Ascending aorta (tissue), 2 donors: ENCODE results near the gene FOXP3. TPM values are rescaled to one million over a fixed set of nuclear protein-coding genes. Genes with fewer than 3 reads are reported as not detected.
A peak's percentile ranks its signal among the peaks of the same experiment; 100 is the strongest.

Experiments used
- DNase-seq, 2 donors: peaks; one replicate each; pipeline ENCODE4 v3.0.0-alpha.2; 2019; ENCODE audit warnings: low spot score in 2 of 2
- H3K27ac ChIP-seq, 2 donors: fragments of 200-600 bp; sonication (generic); one replicate each; pipeline ENCODE4 v1.5.1; 2016 to 2017; ENCODE audit warnings: mild to moderate bottlenecking in 1 of 2
- H3K27me3 ChIP-seq: fragments of 200-600 bp; sonication (generic); one replicate; pipeline ENCODE4 v1.5.1; 2017
- H3K36me3 ChIP-seq, 2 donors: fragments of 200-600 bp; sonication (generic); one replicate each; pipeline ENCODE4 v1.5.1; 2016
- H3K4me1 ChIP-seq, 2 donors: fragments of 200-600 bp; sonication (generic); one replicate each; pipeline ENCODE4 v1.5.1; 2016 to 2017; ENCODE audit warnings: mild to moderate bottlenecking in 1 of 2
- H3K4me3 ChIP-seq, 2 donors: fragments of 200-600 bp; sonication (generic); one replicate each; pipeline ENCODE4 v1.5.1; 2016 to 2017; ENCODE audit warnings: mild to moderate bottlenecking in 1 of 2
- H3K9me3 ChIP-seq, 2 donors: fragments of 200-600 bp; sonication (generic); one replicate each; pipeline ENCODE4 v1.5.1; 2016
- intact Hi-C: fragments of 100-400 bp; cut with DNase I; formaldehyde crosslinking; loops from one replicate; pipeline ENCODE4 v1.15.1; 2023
- total RNA-seq: library from RNA; depleted of rRNA; stranded (reverse); fragments of >200 nt; gene quantifications from one replicate; pipeline ENCODE4 v1.1.0, GENCODE V29; 2016
- TF ChIP-seq, protein P1 (sequence below), 3 experiments: fragments of 200-600 bp in 2 of 3; fragments of 450-650 bp in 1 of 3; sonication (generic) in 2 of 3; IDR thresholded peaks; one replicate each; pipeline ENCODE4 v1.5.1; 2016 to 2019; ENCODE audit warnings: antibody characterized with exemption in 3 of 3, mild to moderate bottlenecking in 1 of 3, moderate library complexity in 1 of 3

Gene FOXP3
- total RNA-seq, 1 donor from 2014 or later = not detected

DNA sequence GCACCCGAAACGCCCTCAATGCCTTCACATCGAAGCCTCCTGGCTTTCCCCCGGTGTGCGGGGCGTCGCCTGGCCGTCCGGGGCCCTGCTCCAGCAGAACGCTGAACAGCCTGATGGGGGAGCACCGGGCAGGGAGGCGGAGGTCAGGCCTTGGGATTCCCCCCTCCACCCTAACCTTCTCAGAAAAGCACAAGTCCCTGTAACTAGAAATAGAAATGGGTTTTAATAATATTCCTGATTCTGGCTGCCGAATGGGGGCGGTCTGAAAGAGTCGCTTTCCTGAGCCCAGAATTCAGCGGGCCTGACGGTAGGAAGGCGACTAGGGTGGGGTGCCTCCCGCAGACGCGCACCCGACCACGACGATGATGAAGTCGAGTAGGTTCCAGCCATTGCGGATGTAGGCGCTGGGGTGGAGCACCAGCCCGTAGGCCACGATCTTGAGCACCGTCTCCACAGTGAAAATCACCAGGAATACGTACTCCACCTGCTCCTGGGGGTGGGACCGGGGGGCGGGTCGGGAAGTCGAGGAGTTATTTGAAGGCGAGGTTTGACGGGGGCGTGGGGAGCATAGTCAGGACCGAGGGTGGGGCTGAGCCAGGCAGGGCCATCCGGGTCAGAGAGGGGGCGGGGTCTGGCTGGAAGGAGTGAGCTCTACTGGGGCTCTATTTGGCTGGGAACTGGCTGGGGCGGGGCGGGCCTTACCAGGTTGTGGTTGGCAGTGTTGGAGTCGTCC, 33.8 kb downstream of the FOXP3 start:
- Histone ChIP-seq H3K4me3 (peak overlapping the region; percentile 22 to 44), H3K4me1 (no peaks in the 10 kb centered on the region), H3K36me3 (no peaks in the 10 kb centered on the region), H3K27ac (no peak overlapping the region), H3K9me3 (no peaks in the 10 kb centered on the region), H3K27me3 (no peaks in the 10 kb centered on the region)
- DNase-seq = peak; percentile 21 to 76
- TF ChIP-seq, protein P1, sequence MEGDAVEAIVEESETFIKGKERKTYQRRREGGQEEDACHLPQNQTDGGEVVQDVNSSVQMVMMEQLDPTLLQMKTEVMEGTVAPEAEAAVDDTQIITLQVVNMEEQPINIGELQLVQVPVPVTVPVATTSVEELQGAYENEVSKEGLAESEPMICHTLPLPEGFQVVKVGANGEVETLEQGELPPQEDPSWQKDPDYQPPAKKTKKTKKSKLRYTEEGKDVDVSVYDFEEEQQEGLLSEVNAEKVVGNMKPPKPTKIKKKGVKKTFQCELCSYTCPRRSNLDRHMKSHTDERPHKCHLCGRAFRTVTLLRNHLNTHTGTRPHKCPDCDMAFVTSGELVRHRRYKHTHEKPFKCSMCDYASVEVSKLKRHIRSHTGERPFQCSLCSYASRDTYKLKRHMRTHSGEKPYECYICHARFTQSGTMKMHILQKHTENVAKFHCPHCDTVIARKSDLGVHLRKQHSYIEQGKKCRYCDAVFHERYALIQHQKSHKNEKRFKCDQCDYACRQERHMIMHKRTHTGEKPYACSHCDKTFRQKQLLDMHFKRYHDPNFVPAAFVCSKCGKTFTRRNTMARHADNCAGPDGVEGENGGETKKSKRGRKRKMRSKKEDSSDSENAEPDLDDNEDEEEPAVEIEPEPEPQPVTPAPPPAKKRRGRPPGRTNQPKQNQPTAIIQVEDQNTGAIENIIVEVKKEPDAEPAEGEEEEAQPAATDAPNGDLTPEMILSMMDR (IDR thresholded peaks at IDR 0.05) = peak in 1 of 3 experiments; percentile 24
- intact Hi-C loops = no loop called here

DNA sequence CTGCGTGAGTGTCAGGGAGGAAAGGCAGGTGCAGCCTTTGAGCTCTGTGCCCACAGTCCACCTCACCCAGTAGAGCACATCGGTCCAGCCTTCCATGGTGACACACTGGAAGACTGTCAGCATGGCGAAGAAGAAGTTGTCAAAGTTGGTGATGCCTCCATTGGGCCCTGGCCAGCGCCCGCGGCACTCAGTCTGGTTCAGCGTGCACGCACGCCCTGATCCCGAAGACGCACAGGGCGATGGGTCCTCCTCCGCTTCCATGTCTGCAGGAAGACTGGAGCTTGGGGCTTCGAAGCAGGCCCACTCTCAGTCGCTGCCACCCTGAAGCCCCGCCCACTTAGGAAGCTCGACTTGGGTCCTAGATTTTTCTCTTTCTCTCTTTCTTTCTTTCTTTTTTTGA, 36.3 kb downstream of the FOXP3 start:
- H3K27me3 ChIP-seq = no peaks in the 10 kb centered on the region
- H3K9me3 ChIP-seq = no peaks in the 10 kb centered on the region

GRCh38 chrX:49227726-49228125, 36.8 kb downstream of the FOXP3 start:
- Histone ChIP-seq H3K9me3 (no peaks in the 10 kb centered on the region), H3K27me3 (no peaks in the 10 kb centered on the region), H3K4me3 (no peak overlapping the region), H3K27ac (no peak overlapping the region), H3K36me3 (no peaks in the 10 kb centered on the region), H3K4me1 (no peaks in the 10 kb centered on the region)
- no peak for DNase-seq
- intact Hi-C loops = no loop called here
- TF ChIP-seq, protein P1 (IDR thresholded peaks at IDR 0.05) = no peak

More for the DNA sequence above, 36.3 kb downstream of the FOXP3 start:
- Histone ChIP-seq H3K36me3 (no peaks in the 10 kb centered on the region), H3K4me3 (no peak overlapping the region), H3K27ac (no peak overlapping the region), H3K4me1 (no peaks in the 10 kb centered on the region)
- TF ChIP-seq, protein P1 (IDR thresholded peaks at IDR 0.05) = no peak
- DNase-seq = no peak
- intact Hi-C loops = no loop called here

DNA sequence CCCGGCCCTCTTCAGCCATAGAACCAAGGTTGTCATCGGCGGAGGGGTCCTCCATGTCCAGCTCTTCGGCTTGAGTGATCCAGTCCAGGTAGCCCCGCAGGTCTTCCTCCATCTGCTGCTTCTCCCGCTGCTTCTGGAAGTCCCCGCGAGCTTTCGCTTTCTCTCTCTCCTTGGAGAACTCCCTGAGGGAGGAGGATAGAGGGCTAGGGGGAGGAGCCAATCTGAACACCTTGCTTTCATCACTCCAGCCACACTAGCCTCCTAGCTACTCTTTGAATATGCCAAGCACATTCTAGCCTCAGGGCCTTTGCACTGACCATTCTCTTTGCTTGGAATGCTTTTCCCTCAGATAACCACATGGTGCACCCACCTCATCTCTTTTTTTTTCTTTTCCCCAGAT, 37.6 kb downstream of the FOXP3 start:
- Histone ChIP-seq H3K4me1 (no peaks in the 10 kb centered on the region), H3K36me3 (no peaks in the 10 kb centered on the region), H3K9me3 (no peaks in the 10 kb centered on the region), H3K27ac (no peak overlapping the region), H3K4me3 (no peak overlapping the region), H3K27me3 (no peaks in the 10 kb centered on the region)
- intact Hi-C loops = no loop called here
- TF ChIP-seq, protein P1 (IDR thresholded peaks at IDR 0.05) = no peak
- DNase-seq = no peak

DNA sequence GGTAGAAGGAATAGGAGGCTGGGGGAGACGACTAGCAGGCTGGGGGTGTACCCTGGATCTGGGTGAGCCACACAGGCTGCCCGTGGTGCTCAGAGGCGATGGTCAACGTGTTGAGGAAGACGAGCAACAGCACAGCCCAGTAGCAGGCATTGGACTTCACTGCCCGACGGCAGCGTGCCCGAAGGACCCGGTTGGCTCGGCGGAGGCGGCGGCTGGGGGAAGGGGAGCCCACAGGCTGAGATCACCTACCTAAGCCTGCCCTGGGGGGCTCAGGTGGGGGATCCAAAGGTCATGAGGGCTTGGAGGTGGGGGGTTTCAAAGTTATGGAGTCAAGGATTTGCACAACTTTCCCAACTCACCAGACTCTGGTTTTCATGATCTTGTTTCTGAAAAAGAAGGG, 38.7 kb downstream of the FOXP3 start:
- Histone ChIP-seq H3K4me3 (no peak overlapping the region), H3K4me1 (no peaks in the 10 kb centered on the region), H3K27ac (no peak overlapping the region), H3K27me3 (no peaks in the 10 kb centered on the region), H3K9me3 (no peaks in the 10 kb centered on the region), H3K36me3 (no peaks in the 10 kb centered on the region)
- DNase-seq = no peak
- TF ChIP-seq, protein P1 (IDR thresholded peaks at IDR 0.05) = no peak
- intact Hi-C loops = no loop called here
